HEK293T (cell line): ENCODE data around the gene MYBPHL.

ENCODE experiments used
- CTCF ChIA-PET: fragments of 350-600 bp; formaldehyde crosslinking; extraction: SDS; loops from one replicate; lab custom pipeline; 2021; ENCODE audit warnings: antibody characterized with exemption, inconsistent platforms; lab: Yijun Ruan, JAX
- POLR2A ChIA-PET: fragments of 350-600 bp; formaldehyde crosslinking; extraction: SDS; loops from one replicate; lab custom pipeline; 2020; ENCODE audit warnings: antibody characterized with exemption, inconsistent platforms; lab: Yijun Ruan, JAX
- DNase-seq: peaks from one replicate; pipeline ENCODE4 v3.0.0; 2012; ENCODE audit warnings: mixed read lengths; ENCODE audit errors: extremely low spot score
- ARNT ChIP-seq: fragments of 450-650 bp; IDR thresholded peaks from 2 replicates; pipeline ENCODE4 v1.6.1; 2017; ENCODE audit warnings: mild to moderate bottlenecking
- BHLHE40 ChIP-seq: fragments of 450-650 bp; IDR thresholded peaks from 2 replicates; pipeline ENCODE4 v1.6.1; 2016; ENCODE audit warnings: mild to moderate bottlenecking, moderate library complexity, borderline replicate concordance
- CTBP1 ChIP-seq: fragments of 450-650 bp; IDR thresholded peaks from 2 replicates; pipeline ENCODE4 v1.6.1; 2016; ENCODE audit warnings: borderline replicate concordance
- ELF4 ChIP-seq: fragments of 450-650 bp; IDR thresholded peaks from 2 replicates; pipeline ENCODE4 v1.6.1; 2017; ENCODE audit warnings: antibody characterized with exemption
- FOXA1 ChIP-seq: fragments of 450-650 bp; IDR thresholded peaks from 2 replicates; pipeline ENCODE4 v1.6.1; 2016; ENCODE audit warnings: mild to moderate bottlenecking
- FOXK2 ChIP-seq: fragments of 450-650 bp; IDR thresholded peaks from 2 replicates; pipeline ENCODE4 v1.6.1; 2016; ENCODE audit warnings: mild to moderate bottlenecking
- FOXM1 ChIP-seq: fragments of 450-650 bp; IDR thresholded peaks from 2 replicates; pipeline ENCODE4 v1.6.1; 2017; ENCODE audit warnings: mild to moderate bottlenecking, borderline replicate concordance
- HDGF ChIP-seq: fragments of 450-650 bp; IDR thresholded peaks from 2 replicates; pipeline ENCODE4 v1.6.1; 2017; ENCODE audit warnings: antibody characterized with exemption, borderline replicate concordance
- L3MBTL2 ChIP-seq: fragments of 450-650 bp; conservative IDR thresholded peaks from 2 replicates; pipeline ENCODE4 v1.6.1; 2016; ENCODE audit warnings: mild to moderate bottlenecking
- LEF1 ChIP-seq: fragments of 450-650 bp; IDR thresholded peaks from 2 replicates; pipeline ENCODE4 v1.6.1; 2017; ENCODE audit warnings: mild to moderate bottlenecking, borderline replicate concordance
- NFRKB ChIP-seq: fragments of 450-650 bp; IDR thresholded peaks from 2 replicates; pipeline ENCODE4 v1.6.1; 2016; ENCODE audit warnings: mild to moderate bottlenecking, moderate library complexity
- SP1 ChIP-seq: fragments of 450-650 bp; IDR thresholded peaks from 2 replicates; pipeline ENCODE4 v1.6.1; 2017
- SUZ12 ChIP-seq: fragments of 450-650 bp; IDR thresholded peaks from 2 replicates; pipeline ENCODE4 v1.6.1; 2016; ENCODE audit warnings: mild to moderate bottlenecking
- TARDBP ChIP-seq: fragments of 450-650 bp; IDR thresholded peaks from 2 replicates; pipeline ENCODE4 v1.6.1; 2016
- ZNF384 ChIP-seq: fragments of 450-650 bp; IDR thresholded peaks from 2 replicates; pipeline ENCODE4 v1.6.1; 2016
- TF ChIP-seq, protein P1 (sequence below): fragments of 450-650 bp; IDR thresholded peaks from 2 replicates; pipeline ENCODE4 v1.6.1; 2016

The MYBPHL gene

DNA sequence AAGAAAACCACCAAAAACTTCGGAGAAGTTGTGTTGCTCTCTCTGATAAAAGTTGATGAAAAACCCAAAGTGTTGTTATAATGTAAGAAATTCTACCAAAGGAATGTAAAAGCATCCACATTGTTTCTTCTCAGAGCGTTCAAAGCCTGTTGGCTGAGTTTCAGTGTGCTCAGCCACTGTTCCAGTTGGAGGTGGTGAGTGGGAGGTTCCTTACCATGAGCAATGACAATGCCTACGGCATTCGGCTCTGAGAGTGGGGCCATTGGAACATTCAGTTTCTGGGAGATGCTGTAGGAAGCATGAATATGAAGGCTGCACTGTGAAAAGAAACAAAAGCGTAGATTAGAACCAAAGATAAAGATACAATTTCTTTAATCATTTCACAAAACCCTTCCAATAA, 20.5 kb upstream of the MYBPHL start:
- CTCF ChIA-PET: no interaction called here
- TF ChIP-seq CTBP1: no peak
- TF ChIP-seq BHLHE40: no peak
- TF ChIP-seq ARNT: no peak
- TF ChIP-seq FOXM1: no peak
- POLR2A ChIA-PET: no interaction called here
- no peak for DNase-seq

- TF ChIP-seq FOXK2 (no peak), ELF4 (no peak), HDGF (no peak)
- CTCF ChIA-PET: no interaction called here
- no peak for DNase-seq
- POLR2A ChIA-PET: no interaction called here
These were observed 16.2 kb upstream of the MYBPHL start for GRCh38 chr1:109322974-109323373.

DNA sequence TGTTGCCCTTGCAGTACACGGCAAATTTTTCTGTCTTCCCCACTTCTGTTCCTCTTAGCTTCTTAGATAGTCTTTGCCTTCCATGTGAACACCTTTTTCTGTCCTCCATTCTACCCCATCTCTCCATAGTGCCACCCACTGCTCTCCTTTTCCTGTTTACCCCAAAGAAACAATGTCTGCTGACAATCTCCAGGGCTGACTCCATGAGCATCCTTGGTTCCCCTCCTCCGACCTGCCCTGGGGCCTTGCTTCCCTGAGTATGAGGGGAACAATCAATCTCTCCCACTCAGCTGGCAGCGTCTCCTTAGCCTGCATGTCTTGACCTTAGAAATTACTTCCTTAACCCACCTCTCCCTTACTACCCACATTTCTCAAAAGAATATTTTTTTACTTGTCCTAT, 12.3 kb upstream of the MYBPHL start:
- TF ChIP-seq LEF1 (no peak), ELF4 (no peak), L3MBTL2 (no peak)
- CTCF ChIA-PET: no interaction called here
- POLR2A ChIA-PET: no interaction called here
- no peak for DNase-seq

GRCh38 chr1:109316506-109316905, 9.7 kb upstream of the MYBPHL start:
- ChIA-PET CTCF (interaction anchor here (0.8 kb wide), 1 partner anchor 8 kb away, joined by 3 read pairs; no protein-coding TSS in a partner anchor), POLR2A (interaction anchor here (1.0 kb wide), 1 partner anchor 34 kb away, joined by 3 read pairs; the partner anchor contains the start of gene PSRC1)
- TF ChIP-seq, protein P1, sequence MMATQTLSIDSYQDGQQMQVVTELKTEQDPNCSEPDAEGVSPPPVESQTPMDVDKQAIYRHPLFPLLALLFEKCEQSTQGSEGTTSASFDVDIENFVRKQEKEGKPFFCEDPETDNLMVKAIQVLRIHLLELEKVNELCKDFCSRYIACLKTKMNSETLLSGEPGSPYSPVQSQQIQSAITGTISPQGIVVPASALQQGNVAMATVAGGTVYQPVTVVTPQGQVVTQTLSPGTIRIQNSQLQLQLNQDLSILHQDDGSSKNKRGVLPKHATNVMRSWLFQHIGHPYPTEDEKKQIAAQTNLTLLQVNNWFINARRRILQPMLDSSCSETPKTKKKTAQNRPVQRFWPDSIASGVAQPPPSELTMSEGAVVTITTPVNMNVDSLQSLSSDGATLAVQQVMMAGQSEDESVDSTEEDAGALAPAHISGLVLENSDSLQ: no peak
- TF ChIP-seq NFRKB (no peak), LEF1 (no peak), L3MBTL2 (no peak), ZNF384 (no peak), FOXK2 (no peak), HDGF (no peak), SP1 (no peak), TARDBP (no peak), SUZ12 (no peak), CTBP1 (no peak), FOXM1 (no peak), BHLHE40 (no peak)
- DNase-seq: no peak

DNA sequence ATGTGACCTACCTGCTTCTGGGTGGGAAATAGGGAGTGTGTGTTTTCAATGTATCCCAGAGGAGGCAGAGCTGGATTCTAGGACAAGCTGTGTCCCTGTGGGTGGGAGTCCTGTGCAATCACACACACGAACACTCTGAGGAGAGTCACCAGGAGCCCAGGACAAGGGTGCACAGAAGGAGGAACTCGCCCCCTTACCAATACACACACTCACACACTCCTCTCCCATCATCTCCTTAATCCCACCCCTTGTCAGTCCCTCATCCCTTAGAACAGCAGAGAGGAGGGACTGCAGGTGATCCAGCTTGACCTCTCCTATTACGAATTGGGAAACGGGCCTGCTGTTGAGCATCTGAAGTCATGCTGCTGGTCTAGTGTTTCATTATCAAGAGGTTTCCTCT, 8.5 kb upstream of the MYBPHL start:
- ChIA-PET POLR2A (interaction anchor here (0.6 kb wide), 1 partner anchor 27 kb away, joined by 3 read pairs; no protein-coding TSS in a partner anchor), CTCF (no interaction called here)
- TF ChIP-seq L3MBTL2: no peak
- TF ChIP-seq BHLHE40: no peak
- no peak for TF ChIP-seq LEF1
- TF ChIP-seq SUZ12: no peak
- TF ChIP-seq ZNF384: no peak
- TF ChIP-seq FOXK2: no peak
- no peak for TF ChIP-seq SP1
- no peak for DNase-seq

- no peak for DNase-seq
- TF ChIP-seq SP1 (no peak), L3MBTL2 (no peak), ELF4 (no peak), LEF1 (no peak), FOXK2 (no peak), BHLHE40 (no peak), SUZ12 (no peak), ZNF384 (no peak), FOXM1 (no peak), HDGF (no peak), CTBP1 (no peak), ARNT (no peak), TARDBP (no peak), NFRKB (no peak), FOXA1 (no peak)
- TF ChIP-seq, protein P1: no peak
- POLR2A ChIA-PET: no interaction called here
- CTCF ChIA-PET: no interaction called here
These were observed 8.0 kb upstream of the MYBPHL start for GRCh38 chr1:109314795-109315194.

DNA sequence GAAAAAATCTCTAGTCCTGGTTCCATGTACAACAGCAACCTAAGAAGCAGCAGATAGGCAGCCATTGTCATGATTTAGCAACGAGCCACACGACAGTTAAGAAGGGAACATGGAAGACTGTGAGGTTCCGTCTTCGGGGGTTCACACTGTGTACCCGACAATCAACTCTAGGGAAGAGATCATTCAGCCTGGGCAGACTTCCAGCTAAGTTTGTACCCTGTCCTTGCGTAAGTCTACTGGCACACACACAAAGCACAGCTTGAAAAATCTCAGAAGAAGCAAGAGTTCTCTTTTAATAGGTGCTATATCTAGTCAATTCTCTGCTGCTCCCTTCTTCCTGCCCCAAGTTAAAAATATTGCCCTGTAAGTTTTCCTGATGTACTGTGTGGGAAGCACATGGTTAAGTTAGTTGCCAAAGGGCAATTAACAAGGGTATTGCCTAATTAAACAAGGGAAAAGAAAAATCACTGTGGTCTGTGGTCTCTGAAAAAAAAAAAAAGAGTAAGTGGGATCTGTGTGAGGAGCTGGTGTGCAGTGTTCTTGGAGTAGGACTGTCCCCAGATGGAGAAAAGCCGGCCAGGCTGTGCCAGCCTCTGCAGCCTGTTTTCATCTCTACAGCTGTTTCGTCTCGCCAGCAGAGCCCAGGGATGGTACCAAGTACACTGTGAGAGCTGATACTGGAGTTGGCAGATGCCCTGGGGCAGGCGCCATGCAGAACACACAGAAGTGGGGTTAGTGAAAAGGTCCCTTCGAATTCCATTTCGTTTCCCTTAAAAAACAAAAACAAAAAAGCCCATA, 6.4 kb upstream of the MYBPHL start:
- no peak for DNase-seq
- TF ChIP-seq L3MBTL2: no peak
- no peak for TF ChIP-seq TARDBP
- TF ChIP-seq SP1: no peak
- TF ChIP-seq HDGF: no peak
- no peak for TF ChIP-seq CTBP1
- TF ChIP-seq LEF1: no peak
- no peak for TF ChIP-seq ZNF384
- no peak for TF ChIP-seq FOXM1
- TF ChIP-seq, protein P1: no peak
- no peak for TF ChIP-seq BHLHE40
- no peak for TF ChIP-seq ELF4
- TF ChIP-seq SUZ12: no peak
- TF ChIP-seq NFRKB: no peak
- TF ChIP-seq FOXK2: no peak
- TF ChIP-seq ARNT: no peak
- ChIA-PET POLR2A (no interaction called here), CTCF (no interaction called here)
